Ishikawa (cell line): ENCODE data around the gene STX1A.

Source experiments
- CEBPB ChIP-seq: IDR thresholded peaks from 2 replicates; pipeline ENCODE4 v1.6.1; 2012
- CREB1 ChIP-seq: IDR thresholded peaks from 2 replicates; pipeline ENCODE4 v1.6.1; 2012; ENCODE audit warnings: low read depth
- EGR1 ChIP-seq: IDR thresholded peaks from 2 replicates; pipeline ENCODE4 v1.6.1; 2012
- EP300 ChIP-seq: IDR thresholded peaks from 2 replicates; pipeline ENCODE4 v1.6.1; 2012; ENCODE audit warnings: borderline replicate concordance
- FOXM1 ChIP-seq: IDR thresholded peaks from 2 replicates; pipeline ENCODE4 v1.6.1; 2012; ENCODE audit warnings: low read depth, borderline replicate concordance
- NFIC ChIP-seq: IDR thresholded peaks from 2 replicates; pipeline ENCODE4 v1.6.1; 2012
- RAD21 ChIP-seq: IDR thresholded peaks from 2 replicates; pipeline ENCODE4 v1.6.1; 2012; ENCODE audit warnings: low read depth
- TAF1 ChIP-seq: IDR thresholded peaks from 2 replicates; pipeline ENCODE4 v1.6.1; 2012; ENCODE audit warnings: low read depth, mild to moderate bottlenecking
- TCF12 ChIP-seq: IDR thresholded peaks from 2 replicates; pipeline ENCODE4 v1.6.1; 2012; ENCODE audit warnings: low read depth
- TEAD4 ChIP-seq: IDR thresholded peaks from 2 replicates; pipeline ENCODE4 v1.6.1; 2012
- YY1 ChIP-seq: IDR thresholded peaks from 2 replicates; pipeline ENCODE4 v1.6.1; 2012; ENCODE audit warnings: low read depth
- ZBTB7A ChIP-seq: IDR thresholded peaks from 2 replicates; pipeline ENCODE4 v1.6.1; 2012; ENCODE audit warnings: low read depth
- TF ChIP-seq, protein P1 (sequence below): IDR thresholded peaks from 2 replicates; pipeline ENCODE4 v1.6.1; 2012
- TF ChIP-seq, protein P2 (sequence below): IDR thresholded peaks from 2 replicates; pipeline ENCODE4 v1.6.1; 2012; ENCODE audit warnings: low read depth, mild to moderate bottlenecking
- TF ChIP-seq, protein P3 (sequence below): IDR thresholded peaks from 2 replicates; pipeline ENCODE4 v1.6.1; 2012

Gene STX1A

DNA sequence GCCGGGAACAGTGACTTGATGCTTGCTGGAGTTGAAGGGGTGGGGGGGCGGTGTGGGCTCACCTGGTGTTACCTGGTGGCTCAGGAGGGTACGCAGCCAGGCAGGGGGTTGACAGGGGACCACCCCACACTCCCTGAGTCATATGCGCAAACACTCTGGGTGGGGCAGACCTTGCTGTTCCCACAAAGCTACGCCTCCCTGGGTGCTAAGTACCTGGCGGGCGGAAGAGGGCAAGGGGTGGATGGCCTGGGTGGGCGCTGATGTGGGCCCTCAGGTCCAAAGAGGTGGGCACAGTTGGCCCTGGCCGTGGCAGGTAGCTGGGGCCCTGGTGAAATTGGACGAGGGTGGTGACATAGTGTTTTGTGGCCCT lies 13.9 kb downstream of the STX1A start:
- TF ChIP-seq TCF12: no peak
- no peak for TF ChIP-seq NFIC
- TF ChIP-seq EGR1: no peak
- TF ChIP-seq FOXM1: no peak
- TF ChIP-seq, protein P1, sequence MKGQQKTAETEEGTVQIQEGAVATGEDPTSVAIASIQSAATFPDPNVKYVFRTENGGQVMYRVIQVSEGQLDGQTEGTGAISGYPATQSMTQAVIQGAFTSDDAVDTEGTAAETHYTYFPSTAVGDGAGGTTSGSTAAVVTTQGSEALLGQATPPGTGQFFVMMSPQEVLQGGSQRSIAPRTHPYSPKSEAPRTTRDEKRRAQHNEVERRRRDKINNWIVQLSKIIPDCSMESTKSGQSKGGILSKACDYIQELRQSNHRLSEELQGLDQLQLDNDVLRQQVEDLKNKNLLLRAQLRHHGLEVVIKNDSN: no peak

DNA sequence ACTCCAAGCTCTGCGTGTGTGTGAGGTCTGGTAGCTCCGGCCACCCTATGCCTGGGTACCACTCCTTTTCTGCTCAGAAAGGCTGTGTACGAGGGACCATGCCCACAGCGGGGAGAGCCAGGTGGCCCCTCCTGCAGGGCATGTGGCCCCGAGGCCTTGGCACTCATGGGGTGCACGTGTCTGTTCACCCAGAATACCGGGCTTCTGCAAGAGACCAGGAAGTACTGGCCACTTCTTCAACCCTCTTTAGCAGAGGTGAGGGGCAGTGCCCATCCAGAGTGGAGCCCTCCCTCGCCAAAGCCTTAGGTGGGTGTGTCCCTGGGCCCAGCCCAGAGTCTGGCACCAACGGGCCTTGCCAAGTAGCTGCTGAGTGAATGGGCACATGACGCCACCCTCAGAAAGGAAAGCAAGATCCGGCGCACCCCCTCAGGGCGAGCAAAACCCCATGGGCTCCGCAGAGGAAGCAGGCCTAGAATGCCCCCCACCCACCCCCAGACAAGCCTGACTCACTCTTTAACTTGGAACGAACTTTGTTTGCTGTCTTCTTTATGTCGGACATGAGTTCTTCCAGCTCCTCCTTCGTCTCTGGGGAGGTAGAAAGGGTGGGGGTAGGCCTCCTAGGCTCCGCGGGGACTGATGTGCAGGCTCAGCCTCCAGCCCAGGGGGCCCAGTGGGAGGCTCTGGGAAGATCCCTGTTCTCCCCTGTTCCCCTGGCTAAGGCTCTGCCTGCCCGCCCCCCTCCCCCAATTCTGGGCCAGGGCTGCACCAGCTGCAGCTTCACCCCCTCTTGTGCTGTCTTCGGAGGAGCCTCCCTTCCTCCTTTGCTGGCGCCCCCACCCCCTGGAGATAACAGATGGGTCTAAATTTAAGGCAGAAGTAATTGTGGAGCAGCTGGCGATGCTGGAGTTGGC lies 14.6 kb downstream of the STX1A start:
- TF ChIP-seq RAD21: no peak
- no peak for TF ChIP-seq CREB1
- TF ChIP-seq, protein P2, sequence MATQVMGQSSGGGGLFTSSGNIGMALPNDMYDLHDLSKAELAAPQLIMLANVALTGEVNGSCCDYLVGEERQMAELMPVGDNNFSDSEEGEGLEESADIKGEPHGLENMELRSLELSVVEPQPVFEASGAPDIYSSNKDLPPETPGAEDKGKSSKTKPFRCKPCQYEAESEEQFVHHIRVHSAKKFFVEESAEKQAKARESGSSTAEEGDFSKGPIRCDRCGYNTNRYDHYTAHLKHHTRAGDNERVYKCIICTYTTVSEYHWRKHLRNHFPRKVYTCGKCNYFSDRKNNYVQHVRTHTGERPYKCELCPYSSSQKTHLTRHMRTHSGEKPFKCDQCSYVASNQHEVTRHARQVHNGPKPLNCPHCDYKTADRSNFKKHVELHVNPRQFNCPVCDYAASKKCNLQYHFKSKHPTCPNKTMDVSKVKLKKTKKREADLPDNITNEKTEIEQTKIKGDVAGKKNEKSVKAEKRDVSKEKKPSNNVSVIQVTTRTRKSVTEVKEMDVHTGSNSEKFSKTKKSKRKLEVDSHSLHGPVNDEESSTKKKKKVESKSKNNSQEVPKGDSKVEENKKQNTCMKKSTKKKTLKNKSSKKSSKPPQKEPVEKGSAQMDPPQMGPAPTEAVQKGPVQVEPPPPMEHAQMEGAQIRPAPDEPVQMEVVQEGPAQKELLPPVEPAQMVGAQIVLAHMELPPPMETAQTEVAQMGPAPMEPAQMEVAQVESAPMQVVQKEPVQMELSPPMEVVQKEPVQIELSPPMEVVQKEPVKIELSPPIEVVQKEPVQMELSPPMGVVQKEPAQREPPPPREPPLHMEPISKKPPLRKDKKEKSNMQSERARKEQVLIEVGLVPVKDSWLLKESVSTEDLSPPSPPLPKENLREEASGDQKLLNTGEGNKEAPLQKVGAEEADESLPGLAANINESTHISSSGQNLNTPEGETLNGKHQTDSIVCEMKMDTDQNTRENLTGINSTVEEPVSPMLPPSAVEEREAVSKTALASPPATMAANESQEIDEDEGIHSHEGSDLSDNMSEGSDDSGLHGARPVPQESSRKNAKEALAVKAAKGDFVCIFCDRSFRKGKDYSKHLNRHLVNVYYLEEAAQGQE: no peak
- no peak for TF ChIP-seq TAF1
- no peak for TF ChIP-seq FOXM1
- no peak for TF ChIP-seq ZBTB7A
- no peak for TF ChIP-seq EP300

DNA sequence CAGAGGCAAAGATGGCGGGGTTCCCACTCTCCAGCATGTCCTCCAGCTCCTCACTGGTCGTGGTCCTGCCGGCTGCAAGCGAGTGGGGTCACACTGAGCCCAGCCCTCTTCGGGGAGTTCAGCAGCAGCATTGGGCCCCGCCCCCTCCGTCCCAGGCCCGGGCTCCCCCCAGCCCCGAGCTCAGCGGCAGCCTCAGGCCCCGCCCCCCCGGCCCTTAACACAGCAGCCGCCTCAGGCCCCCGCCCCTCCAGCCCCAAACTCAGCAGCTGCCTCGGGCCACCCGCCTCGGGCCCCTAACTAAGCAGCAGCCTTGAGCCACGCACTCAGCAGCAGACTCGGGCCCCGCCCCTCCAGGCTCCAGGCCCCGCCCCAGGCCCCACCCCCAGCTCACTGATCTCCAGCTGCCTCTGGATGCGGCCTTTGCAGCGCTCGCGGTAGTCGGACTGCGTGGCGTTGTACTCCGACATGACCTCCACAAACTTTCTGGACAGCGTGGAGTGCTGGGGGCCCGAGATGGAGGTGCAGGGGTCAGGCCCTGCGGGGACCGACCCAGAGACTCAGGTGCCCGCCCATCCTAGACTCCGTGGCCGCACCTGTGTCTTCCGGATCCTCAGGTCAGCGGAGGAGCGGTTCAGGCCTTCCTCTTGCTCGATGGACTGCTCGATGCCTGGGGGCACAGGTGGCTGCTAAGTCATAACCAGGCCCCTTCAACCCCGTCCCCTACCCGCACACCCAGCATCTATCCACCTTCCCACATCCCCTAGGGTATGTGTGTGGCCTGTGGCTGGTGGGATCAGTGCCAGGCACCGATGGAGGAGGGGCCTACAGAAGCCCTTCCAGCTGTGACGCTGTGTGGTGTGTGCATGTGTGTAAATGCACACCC lies 15.5 kb downstream of the STX1A start:
- no peak for TF ChIP-seq CREB1
- no peak for TF ChIP-seq TCF12
- TF ChIP-seq FOXM1: no peak
- TF ChIP-seq, protein P2: no peak
- TF ChIP-seq NFIC: no peak
- no peak for TF ChIP-seq EGR1
- TF ChIP-seq RAD21: no peak
- TF ChIP-seq EP300: no peak
- TF ChIP-seq, protein P1: no peak
- TF ChIP-seq YY1: no peak
- TF ChIP-seq, protein P3, sequence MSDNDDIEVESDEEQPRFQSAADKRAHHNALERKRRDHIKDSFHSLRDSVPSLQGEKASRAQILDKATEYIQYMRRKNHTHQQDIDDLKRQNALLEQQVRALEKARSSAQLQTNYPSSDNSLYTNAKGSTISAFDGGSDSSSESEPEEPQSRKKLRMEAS: no peak
- TF ChIP-seq TAF1: no peak
- TF ChIP-seq ZBTB7A: no peak
- TF ChIP-seq TEAD4: no peak
- no peak for TF ChIP-seq CEBPB

DNA sequence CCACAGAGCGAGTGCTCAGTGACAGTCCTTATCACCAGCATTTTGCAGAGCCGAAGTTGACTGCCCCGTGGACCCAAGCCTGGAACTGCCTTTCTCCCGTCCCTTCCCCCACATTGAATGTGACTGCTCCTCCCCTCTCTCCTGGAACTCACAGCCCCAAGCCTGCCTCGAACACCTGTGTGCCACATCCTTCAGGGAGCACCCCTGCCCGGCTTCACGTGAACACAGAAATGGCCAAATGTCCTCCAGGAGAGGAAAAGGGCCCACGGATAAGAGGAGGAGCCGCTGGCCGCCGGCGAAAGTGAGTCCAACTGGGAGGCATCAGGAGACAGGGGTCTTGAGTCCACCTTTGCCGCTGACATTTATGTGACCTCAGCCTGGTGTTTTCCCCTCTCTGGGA lies 16.2 kb downstream of the STX1A start:
- TF ChIP-seq, protein P1: no peak

DNA sequence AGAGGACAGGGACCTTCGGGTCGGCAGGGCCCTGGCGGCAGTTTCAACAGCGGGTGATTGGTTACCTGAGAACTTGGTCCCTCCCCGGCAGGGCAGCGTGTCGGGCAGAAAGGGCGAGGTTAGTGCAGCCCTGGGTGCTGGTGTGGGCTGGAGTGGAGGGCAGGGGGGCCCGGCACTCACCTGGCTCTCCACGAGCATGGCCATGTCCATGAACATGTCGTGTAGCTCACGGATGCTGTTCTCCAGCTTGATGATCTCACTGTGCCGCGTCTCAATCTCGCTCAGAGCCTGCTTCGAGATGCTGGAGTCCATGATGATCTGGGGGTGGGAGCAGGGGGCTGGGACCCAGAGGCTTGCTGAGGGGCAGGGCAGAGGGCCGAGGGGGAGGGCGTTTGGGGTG lies 16.8 kb downstream of the STX1A start:
- TF ChIP-seq EP300 (no peak), FOXM1 (no peak), CEBPB (no peak), RAD21 (no peak), TAF1 (no peak), EGR1 (no peak), TEAD4 (no peak), TCF12 (no peak), CREB1 (no peak), YY1 (no peak)
- TF ChIP-seq, protein P1: no peak
- TF ChIP-seq, protein P2: no peak
